LHCN-M2 (cell line): ENCODE data around the gene VWA5B2. TPM values are rescaled to one million over a fixed set of nuclear protein-coding genes. Genes with fewer than 3 reads are reported as not detected.

ENCODE experiments used
- DNase-seq: peaks from one replicate; pipeline ENCODE4 v3.0.0-alpha.2; 2012; ENCODE audit warnings: low read depth
- total RNA-seq: library from RNA; depleted of rRNA; stranded (reverse); fragments of >200 nt; gene quantifications from 2 replicates; pipeline ENCODE4 v1.2.3, GENCODE V29; 2014; rRNA removed

Gene VWA5B2
- total RNA-seq, 1 experiment from 2014 or later: not detected

DNA sequence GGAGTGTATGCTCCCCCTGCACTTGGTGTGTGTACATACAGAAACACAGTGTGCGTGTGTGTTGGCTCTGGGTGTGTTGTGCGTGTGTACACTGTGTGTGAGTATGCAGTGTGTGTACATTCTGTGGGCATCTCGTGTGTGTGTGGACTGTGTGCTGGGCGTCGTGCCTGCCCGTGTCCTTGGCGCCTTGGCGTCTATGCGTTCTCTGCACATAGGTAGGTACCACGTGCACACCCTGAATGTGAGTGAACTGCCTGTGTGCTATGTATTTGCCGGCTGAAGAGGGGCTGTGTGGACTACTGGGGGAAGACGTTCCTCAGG lies 46.0 kb downstream of the VWA5B2 start:
- DNase-seq: no peak

- DNase-seq: no peak
Measured at GRCh38 chr3:184275961-184276910, 46.9 kb downstream of the VWA5B2 start, which contains the start of gene ECE2. Gene ECE2, plus strand, starts transcription at chr3:184276022. Its CDS starts 132 bp downstream, at chr3:184276154.

- no peak for DNase-seq
Measured at GRCh38 chr3:184277366-184277765, 48.0 kb downstream of the VWA5B2 start.

DNA sequence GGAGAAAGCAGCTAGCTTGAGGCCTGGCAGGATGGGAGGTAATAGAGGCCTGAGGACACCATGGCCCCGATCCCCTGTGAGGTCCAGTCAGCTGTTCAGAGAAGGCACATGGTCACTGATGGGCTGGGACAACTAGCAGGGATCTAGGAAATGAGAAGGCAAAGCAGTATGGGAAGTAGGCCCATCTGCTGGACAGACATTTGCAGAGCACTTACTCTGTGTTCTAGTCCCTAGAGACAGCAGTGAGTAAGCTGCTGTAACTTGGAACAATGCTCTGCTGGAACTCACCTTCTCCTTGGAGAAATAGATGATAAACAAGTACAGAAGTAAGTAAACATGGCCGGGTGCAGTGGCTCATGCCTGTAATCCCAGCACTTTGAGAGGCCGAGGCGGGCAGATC lies 53.6 kb downstream of the VWA5B2 start:
- peak; percentile 30 for DNase-seq

- no peak for DNase-seq
Measured at GRCh38 chr3:184283681-184284080, 54.3 kb downstream of the VWA5B2 start.

- peak; percentile 66 for DNase-seq
Measured at GRCh38 chr3:184284696-184285095, 55.3 kb downstream of the VWA5B2 start.

GRCh38 chr3:184289426-184289938 lies 60.1 kb downstream of the VWA5B2 start:
- DNase-seq: peak; percentile 54

DNA sequence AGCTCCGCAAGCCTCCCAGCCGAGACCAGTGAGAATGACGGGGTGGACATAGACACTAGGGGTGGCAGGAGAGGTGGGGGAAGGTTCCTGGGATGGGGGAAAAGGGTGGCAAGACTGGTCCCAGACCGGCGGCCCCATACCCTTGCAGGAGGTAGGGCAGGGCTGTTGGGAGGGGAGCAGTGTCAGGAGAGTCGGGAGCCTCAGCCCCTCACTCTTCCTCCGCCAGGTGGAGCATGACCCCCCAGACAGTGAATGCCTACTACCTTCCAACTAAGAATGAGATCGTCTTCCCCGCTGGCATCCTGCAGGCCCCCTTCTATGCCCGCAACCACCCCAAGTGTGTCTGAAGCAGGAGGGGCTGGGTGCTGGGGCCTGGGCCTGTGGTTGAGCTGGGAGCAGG lies 60.9 kb downstream of the VWA5B2 start:
- DNase-seq: no peak

- DNase-seq: no peak
Measured at GRCh38 chr3:184291044-184291737, 61.8 kb downstream of the VWA5B2 start.

Other genes starting within 250 kb of the VWA5B2 start
- gene ABCC5, start 211.7 kb upstream of the VWA5B2 start, total RNA-seq: 18.9 and 26.7 TPM in 2 replicates
- not detected in 2 replicates for gene HTR3D, start 197.8 kb upstream of the VWA5B2 start, total RNA-seq
- gene HTR3C, start 176.5 kb upstream of the VWA5B2 start, total RNA-seq: not detected in 2 replicates
- gene HTR3E, start 132.5 kb upstream of the VWA5B2 start, total RNA-seq: not detected in 2 replicates
- gene EIF2B5, start 94.2 kb upstream of the VWA5B2 start, total RNA-seq: 35.4 and 40.8 TPM in 2 replicates
- 50.1 and 63.5 TPM in 2 replicates for gene DVL3, start 74.2 kb upstream of the VWA5B2 start, total RNA-seq
- 569 and 621 TPM in 2 replicates for gene AP2M1, start 54.7 kb upstream of the VWA5B2 start, total RNA-seq
- 34.8 and 45.4 TPM in 2 replicates for gene ABCF3, start 43.4 kb upstream of the VWA5B2 start, total RNA-seq
- 71.4 and 77.7 TPM in 2 replicates for gene ALG3, start 19.4 kb downstream of the VWA5B2 start, total RNA-seq
- gene EEF1AKMT4, start 20.1 kb downstream of the VWA5B2 start, total RNA-seq: 2.9 and 5.2 TPM in 2 replicates
- 0.69 TPM in 1 of 2 replicates, not detected in the other for gene CAMK2N2, start 32.0 kb downstream of the VWA5B2 start, total RNA-seq
- gene ECE2, start 46.4 kb downstream of the VWA5B2 start, total RNA-seq: not detected in 2 replicates
- 623 and 688 TPM in 2 replicates for gene PSMD2, start 69.7 kb downstream of the VWA5B2 start, total RNA-seq
- 302 and 321 TPM in 2 replicates for gene EIF4G1, start 85.0 kb downstream of the VWA5B2 start, total RNA-seq
- gene FAM131A, start 108.0 kb downstream of the VWA5B2 start, total RNA-seq: 7.1 and 7.6 TPM in 2 replicates
- 4.4 and 5.9 TPM in 2 replicates for gene CLCN2, start 132.0 kb downstream of the VWA5B2 start, total RNA-seq
- gene POLR2H, start 132.1 kb downstream of the VWA5B2 start, total RNA-seq: 106 and 116 TPM in 2 replicates
- not detected in 2 replicates for gene THPO, start 148.6 kb downstream of the VWA5B2 start, total RNA-seq
- gene CHRD, start 150.5 kb downstream of the VWA5B2 start, total RNA-seq: 0.11 and 1.7 TPM in 2 replicates